HepG2 (cell line): ENCODE data around the gene DHX32. TPM values are rescaled to one million over a fixed set of nuclear protein-coding genes. Genes with fewer than 3 reads are reported as not detected.

Experiments
- FOSL2 ChIP-seq: sonication (generic); formaldehyde crosslinking; IDR thresholded peaks from 2 replicates; pipeline ENCODE4 v1.4.0; 2020; ENCODE audit warnings: missing genetic modification reagents
- HDAC1 ChIP-seq: sonication (generic); formaldehyde crosslinking; IDR thresholded peaks from 2 replicates; pipeline ENCODE4 v1.5.1; 2020; ENCODE audit warnings: mild to moderate bottlenecking, missing genetic modification reagents
- HHEX ChIP-seq: IDR thresholded peaks from 2 replicates; pipeline ENCODE4 v1.6.1; 2016; ENCODE audit warnings: control low read depth
- MAX ChIP-seq: IDR thresholded peaks from 2 replicates; pipeline ENCODE4 v1.6.1; 2012; ENCODE audit warnings: inconsistent platforms
- MED1 ChIP-seq: sonication (generic); formaldehyde crosslinking; IDR thresholded peaks from 2 replicates; pipeline ENCODE4 v1.4.0; 2020; ENCODE audit warnings: missing genetic modification reagents
- MYC ChIP-seq: sonication (generic); formaldehyde crosslinking; IDR thresholded peaks from 2 replicates; pipeline ENCODE4 v1.9.0; 2021; ENCODE audit warnings: missing genetic modification reagents, borderline replicate concordance
- NAIF1 ChIP-seq: sonication (generic); formaldehyde crosslinking; IDR thresholded peaks from 2 replicates; pipeline ENCODE4 v1.5.0; 2020; ENCODE audit warnings: mild to moderate bottlenecking, missing genetic modification reagents, borderline replicate concordance
- RFX5 ChIP-seq: IDR thresholded peaks from 2 replicates; pipeline ENCODE4 v1.6.1; 2011; ENCODE audit warnings: low read depth, low read length, improper control_type of control experiment
- ZBTB14 ChIP-seq: sonication (generic); formaldehyde crosslinking; IDR thresholded peaks from 2 replicates; pipeline ENCODE4 v1.4.0; 2020; ENCODE audit warnings: missing genetic modification reagents
- ZBTB20 ChIP-seq: sonication (generic); formaldehyde crosslinking; IDR thresholded peaks from 2 replicates; pipeline ENCODE4 v1.8.1; 2023; ENCODE audit warnings: missing genetic modification reagents, low read depth, mild to moderate bottlenecking, borderline replicate concordance
- ZNF234 ChIP-seq: sonication (generic); formaldehyde crosslinking; conservative IDR thresholded peaks from 2 replicates; pipeline ENCODE4 v1.5.1; 2020; ENCODE audit warnings: mild to moderate bottlenecking, missing genetic modification reagents
- ZNF292 ChIP-seq: sonication (generic); formaldehyde crosslinking; IDR thresholded peaks from 2 replicates; pipeline ENCODE4 v1.8.1; 2022; ENCODE audit warnings: mild to moderate bottlenecking, low read depth, missing genetic modification reagents, borderline replicate concordance
- ZNF432 ChIP-seq: sonication (generic); formaldehyde crosslinking; IDR thresholded peaks from 2 replicates; pipeline ENCODE4 v1.5.0; 2020; ENCODE audit warnings: missing genetic modification reagents, mild to moderate bottlenecking, borderline replicate concordance
- ZNF564 ChIP-seq: sonication (generic); formaldehyde crosslinking; IDR thresholded peaks from 2 replicates; pipeline ENCODE4 v1.8.1; 2023; ENCODE audit warnings: mild to moderate bottlenecking, missing genetic modification reagents
- ZNF619 ChIP-seq: sonication (generic); formaldehyde crosslinking; IDR thresholded peaks from 2 replicates; pipeline ENCODE4 v1.4.0; 2020; ENCODE audit warnings: mild to moderate bottlenecking, missing genetic modification reagents
- polyA plus RNA-seq, 8 experiments: library from polyadenylated mRNA; depleted of rRNA in 3 of 8; stranded (reverse) in 7 of 8; unstranded in 1 of 8; fragments of >200 nt; fragmentation: Illumina TruSeq in 4 of 8; extraction: Trizol in 4 of 8; gene quantifications; 2 replicates each; pipeline versions ENCODE4 v1.2.1 to v1.2.3, GENCODE V29; 2011 to 2016; ENCODE audit warnings: low read depth in 4 of 8, missing spikeins in 1 of 8, mixed read lengths in 1 of 8; ENCODE audit not compliant: insufficient read depth in 1 of 8
- total RNA-seq, 5 experiments: library from RNA; depleted of rRNA; stranded (reverse); fragments of >200 nt; fragmentation: Illumina TruSeq; extraction: Trizol; gene quantifications; 2 replicates each; pipeline ENCODE4 v1.2.3, GENCODE V29; 2016; ENCODE audit warnings: low read depth in 1 of 5
- TF ChIP-seq, protein P1 (sequence below): sonication (generic); formaldehyde crosslinking; IDR thresholded peaks from 2 replicates; pipeline ENCODE4 v1.4.0; 2020; ENCODE audit warnings: missing genetic modification reagents
- TF ChIP-seq, protein P2 (sequence below): IDR thresholded peaks from 2 replicates; pipeline ENCODE4 v1.6.1; 2018; ENCODE audit warnings: missing genetic modification reagents, mild to moderate bottlenecking, missing compliant biosample characterization
- TF ChIP-seq, protein P3 (sequence below): sonication (generic); formaldehyde crosslinking; IDR thresholded peaks from 2 replicates; pipeline ENCODE4 v1.4.0; 2020; ENCODE audit warnings: missing genetic modification reagents, borderline replicate concordance

The DHX32 gene
- total and polyA plus RNA-seq, 2 of the 13 experiments (the other 11 are each of a cell fraction or from before 2014, with no cell fraction given) = 15.5 to 16.5 TPM

DNA sequence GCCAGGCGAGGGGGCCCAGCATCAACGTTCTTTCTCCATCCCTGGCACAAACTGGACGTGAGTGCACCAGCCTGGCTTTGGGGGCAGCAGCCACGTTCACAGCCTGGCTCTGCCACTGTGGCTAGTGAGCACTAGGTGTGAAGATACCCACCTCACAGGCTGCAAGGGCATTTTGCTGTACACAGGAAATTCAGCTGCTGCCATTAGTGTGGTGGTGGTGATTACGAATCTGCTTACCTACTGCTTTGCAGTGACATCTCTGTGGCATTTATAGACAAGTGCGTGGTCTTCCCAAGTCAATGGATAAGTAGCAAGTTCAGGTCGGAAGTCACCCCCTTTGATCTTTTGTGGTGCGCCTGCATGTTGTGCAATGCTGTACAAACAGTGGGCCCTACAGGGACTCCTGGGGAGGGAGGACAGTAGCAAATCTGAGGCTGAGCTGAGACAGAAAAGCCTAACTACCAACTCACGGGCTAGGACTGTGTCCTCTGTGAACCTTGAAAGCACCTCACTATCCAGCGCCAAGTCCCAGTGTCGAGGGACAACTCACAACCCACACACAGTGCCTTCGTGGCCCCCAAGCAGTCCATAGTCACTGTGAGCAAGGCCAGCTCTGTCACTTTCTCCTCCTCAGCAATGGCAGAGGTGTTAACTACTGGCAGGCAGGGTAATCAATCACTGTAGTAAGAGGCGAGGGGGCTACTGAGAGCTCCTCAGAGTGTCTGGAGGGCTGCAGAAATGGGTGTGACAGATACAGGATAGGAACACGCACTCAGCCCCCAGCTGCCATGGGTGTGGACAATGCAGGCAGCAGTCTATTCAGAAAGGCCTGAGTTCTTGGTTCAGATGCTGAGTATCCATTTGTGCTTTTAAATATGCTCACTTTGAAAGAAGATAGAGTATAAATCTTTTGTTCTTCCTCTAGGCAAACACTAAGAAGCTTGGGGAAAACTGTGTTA, 88.5 kb downstream of the DHX32 start (continued):
- TF ChIP-seq MYC (CRISPR knock-in tag) (peak; percentile 73; the same call in 1 of the 2 replicates), HDAC1 (peak; percentile 95), ZBTB14 (no peak), ZNF564 (CRISPR knock-in tag) (0 out of 2 replicates have a peak, but pooled peaks have one; percentile 71), RFX5 (no peak), MED1 (peak; percentile 89), ZNF619 (CRISPR knock-in tag) (peak; percentile 97; the same call in 1 of the 2 replicates), MAX (peak; percentile 75), FOSL2 (CRISPR knock-in tag) (peak; percentile 86), ZBTB20 (CRISPR knock-in tag) (peak; percentile 81; the same call in 1 of the 2 replicates), ZNF292 (peak; percentile 80; the same call in 1 of the 2 replicates), HHEX (CRISPR knock-in tag) (peak; percentile 79), NAIF1 (CRISPR knock-in tag) (peak; percentile 69; the same call in 1 of the 2 replicates), ZNF432 (CRISPR knock-in tag) (no peak), ZNF234 (CRISPR knock-in tag) (no peak)
- TF ChIP-seq, protein P1, sequence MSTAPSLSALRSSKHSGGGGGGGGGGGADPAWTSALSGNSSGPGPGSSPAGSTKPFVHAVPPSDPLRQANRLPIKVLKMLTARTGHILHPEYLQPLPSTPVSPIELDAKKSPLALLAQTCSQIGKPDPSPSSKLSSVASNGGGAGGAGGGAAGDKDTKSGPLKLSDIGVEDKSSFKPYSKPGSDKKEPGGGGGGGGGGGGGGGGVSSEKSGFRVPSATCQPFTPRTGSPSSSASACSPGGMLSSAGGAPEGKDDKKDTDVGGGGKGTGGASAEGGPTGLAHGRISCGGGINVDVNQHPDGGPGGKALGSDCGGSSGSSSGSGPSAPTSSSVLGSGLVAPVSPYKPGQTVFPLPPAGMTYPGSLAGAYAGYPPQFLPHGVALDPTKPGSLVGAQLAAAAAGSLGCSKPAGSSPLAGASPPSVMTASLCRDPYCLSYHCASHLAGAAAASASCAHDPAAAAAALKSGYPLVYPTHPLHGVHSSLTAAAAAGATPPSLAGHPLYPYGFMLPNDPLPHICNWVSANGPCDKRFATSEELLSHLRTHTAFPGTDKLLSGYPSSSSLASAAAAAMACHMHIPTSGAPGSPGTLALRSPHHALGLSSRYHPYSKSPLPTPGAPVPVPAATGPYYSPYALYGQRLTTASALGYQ (CRISPR knock-in tag) = peak; percentile 91; the same call in 1 of the 2 replicates
- TF ChIP-seq, protein P2, sequence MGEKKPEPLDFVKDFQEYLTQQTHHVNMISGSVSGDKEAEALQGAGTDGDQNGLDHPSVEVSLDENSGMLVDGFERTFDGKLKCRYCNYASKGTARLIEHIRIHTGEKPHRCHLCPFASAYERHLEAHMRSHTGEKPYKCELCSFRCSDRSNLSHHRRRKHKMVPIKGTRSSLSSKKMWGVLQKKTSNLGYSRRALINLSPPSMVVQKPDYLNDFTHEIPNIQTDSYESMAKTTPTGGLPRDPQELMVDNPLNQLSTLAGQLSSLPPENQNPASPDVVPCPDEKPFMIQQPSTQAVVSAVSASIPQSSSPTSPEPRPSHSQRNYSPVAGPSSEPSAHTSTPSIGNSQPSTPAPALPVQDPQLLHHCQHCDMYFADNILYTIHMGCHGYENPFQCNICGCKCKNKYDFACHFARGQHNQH (CRISPR knock-in tag) = peak; percentile 92; the same call in 1 of the 2 replicates
- TF ChIP-seq, protein P3, sequence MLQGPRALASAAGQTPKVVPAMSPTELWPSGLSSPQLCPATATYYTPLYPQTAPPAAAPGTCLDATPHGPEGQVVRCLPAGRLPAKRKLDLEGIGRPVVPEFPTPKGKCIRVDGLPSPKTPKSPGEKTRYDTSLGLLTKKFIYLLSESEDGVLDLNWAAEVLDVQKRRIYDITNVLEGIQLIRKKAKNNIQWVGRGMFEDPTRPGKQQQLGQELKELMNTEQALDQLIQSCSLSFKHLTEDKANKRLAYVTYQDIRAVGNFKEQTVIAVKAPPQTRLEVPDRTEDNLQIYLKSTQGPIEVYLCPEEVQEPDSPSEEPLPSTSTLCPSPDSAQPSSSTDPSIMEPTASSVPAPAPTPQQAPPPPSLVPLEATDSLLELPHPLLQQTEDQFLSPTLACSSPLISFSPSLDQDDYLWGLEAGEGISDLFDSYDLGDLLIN (CRISPR knock-in tag) = no peak
